Progenitor cell of endocrine pancreas (in vitro differentiated cells): ENCODE data around the gene TBC1D13. TPM values are rescaled to one million over a fixed set of nuclear protein-coding genes. Genes with fewer than 3 reads are reported as not detected.

Source experiments
- DNase-seq: peaks from one replicate; pipeline ENCODE4 v3.0.0; 2021; ENCODE audit warnings: low spot score; ENCODE audit not compliant: unreplicated experiment
- H3K27ac Mint-ChIP-seq: 2 replicates; pipeline ENCODE4 v1.8.0; 2021; ENCODE audit warnings: mild to moderate bottlenecking, moderate library complexity, mixed read lengths
- H3K27me3 Mint-ChIP-seq: 2 replicates; pipeline ENCODE4 v1.8.0; 2021; ENCODE audit warnings: mixed read lengths
- H3K36me3 Mint-ChIP-seq: 2 replicates; pipeline ENCODE4 v1.8.0; 2022; ENCODE audit warnings: mixed read lengths; ENCODE audit not compliant: insufficient read depth
- H3K4me1 Mint-ChIP-seq: 2 replicates; pipeline ENCODE4 v1.8.0; 2021; ENCODE audit warnings: low read depth, mixed read lengths
- H3K4me3 Mint-ChIP-seq: 2 replicates; pipeline ENCODE4 v1.8.0; 2021; ENCODE audit warnings: low read depth, mild to moderate bottlenecking, moderate library complexity, mixed read lengths
- H3K9me3 Mint-ChIP-seq: 2 replicates; pipeline ENCODE4 v1.8.0; 2021; ENCODE audit warnings: low read depth, mixed read lengths
- CTCF ChIP-seq: fragments of 200-600 bp; sonication (generic); IDR thresholded peaks from one replicate; pipeline ENCODE4 v1.5.0; 2021; ENCODE audit warnings: antibody characterized with exemption, mild to moderate bottlenecking; ENCODE audit not compliant: unreplicated experiment
- total RNA-seq: library from RNA; stranded (reverse); gene quantifications from 2 replicates; pipeline ENCODE4 v1.2.1, GENCODE V29; 2021

TBC1D13 gene
- total RNA-seq, 1 donor from 2014 or later = 36.1 TPM

- H3K27me3 Mint-ChIP-seq = no peaks in the 10 kb centered on the region
- no peak overlapping the region for H3K27ac Mint-ChIP-seq
- DNase-seq = no peak
- H3K4me3 Mint-ChIP-seq = no peak overlapping the region
- no peaks in the 10 kb centered on the region for H3K9me3 Mint-ChIP-seq
- H3K4me1 Mint-ChIP-seq = peaks cover 27% of the 10 kb centered on the region
- TF ChIP-seq CTCF = no peak
- H3K36me3 Mint-ChIP-seq = peaks cover 2% of the 10 kb centered on the region
These were observed 18.4 kb upstream of the TBC1D13 start for GRCh38 chr9:128768606-128769005.

- no peak for DNase-seq
- no peak for TF ChIP-seq CTCF
- Mint-ChIP-seq H3K36me3 (peaks cover 2% of the 10 kb centered on the region), H3K4me1 (peaks cover 18% of the 10 kb centered on the region), H3K27me3 (no peaks in the 10 kb centered on the region), H3K4me3 (peak overlapping the region; percentile 93), H3K9me3 (no peaks in the 10 kb centered on the region), H3K27ac (peak overlapping the region; percentile 98)
These were observed 16.6 kb upstream of the TBC1D13 start for GRCh38 chr9:128770286-128771030.

- no peak for TF ChIP-seq CTCF
- DNase-seq = no peak
- Mint-ChIP-seq H3K4me1 (peaks cover 15% of the 10 kb centered on the region), H3K9me3 (no peaks in the 10 kb centered on the region), H3K27me3 (no peaks in the 10 kb centered on the region), H3K27ac (peak overlapping the region; percentile 98), H3K4me3 (peak overlapping the region; percentile 93), H3K36me3 (peaks cover 2% of the 10 kb centered on the region)
These were observed 15.8 kb upstream of the TBC1D13 start for GRCh38 chr9:128771094-128771721.

GRCh38 chr9:128771745-128772519 is 15.1 kb upstream of the TBC1D13 start, which contains the start of gene ZER1:
Gene ZER1 (minus strand): TSS chr9:128771927. CDS start chr9:128755565, 16,362 bp downstream.
- H3K27ac Mint-ChIP-seq = peak within 1 kb of the TSS; percentile 99
- no peak for TF ChIP-seq CTCF
- peak within 1 kb of the TSS; percentile 93 for H3K4me3 Mint-ChIP-seq
- H3K9me3 Mint-ChIP-seq = no peaks in the 10 kb centered on the region
- peaks cover 2% of the 10 kb centered on the region for H3K36me3 Mint-ChIP-seq
- peaks cover 15% of the 10 kb centered on the region for H3K4me1 Mint-ChIP-seq
- peak; percentile 89 for DNase-seq
- no peaks in the 10 kb centered on the region for H3K27me3 Mint-ChIP-seq

GRCh38 chr9:128773049-128773448 is 14.0 kb upstream of the TBC1D13 start:
- Mint-ChIP-seq H3K27ac (no peak overlapping the region), H3K4me3 (peak overlapping the region; percentile 93), H3K9me3 (no peaks in the 10 kb centered on the region), H3K27me3 (no peaks in the 10 kb centered on the region), H3K4me1 (peaks cover 15% of the 10 kb centered on the region), H3K36me3 (peaks cover 2% of the 10 kb centered on the region)
- no peak for DNase-seq
- TF ChIP-seq CTCF = no peak
